Panc1 (cell line): ENCODE measurements around the gene WDR5. TPM values are rescaled to one million over a fixed set of nuclear protein-coding genes. Genes with fewer than 3 reads are reported as not detected.

Source experiments
- ATAC-seq: fragments of 200-7000 bp; cut with Tn5 transposase; 2 replicates; pipeline ENCODE4 v1.9.1; 2020; ENCODE audit warnings: mild to moderate bottlenecking, moderate library complexity
- BruUV-seq: library from RNA; stranded (reverse); fragments of 400-500 nt; replicated peaks from 2 replicates; lab custom pipeline; 2021; lab: Mats Ljungman, UMichigan
- CTCF ChIA-PET: fragments of 300-600 bp; sonication (Branson Sonifier 250); formaldehyde crosslinking; loops from one replicate; lab custom pipeline; 2022; ENCODE audit warnings: antibody characterized with exemption; lab: Charles Lee
- POLR2A ChIA-PET: fragments of 300-600 bp; sonication (Branson Sonifier 250); formaldehyde crosslinking; loops from one replicate; lab custom pipeline; 2022; ENCODE audit warnings: antibody characterized with exemption; lab: Charles Lee
- DNase-seq: peaks from one replicate; pipeline ENCODE4 v3.0.0-alpha.2; 2010; ENCODE audit warnings: low read depth, low spot score
- H3K27ac ChIP-seq: 2 replicates; pipeline ENCODE4 v1.5.1; 2011; ENCODE audit warnings: mild to moderate bottlenecking, low read length, inconsistent platforms
- H3K27me3 ChIP-seq: fragments of 200-500 bp; sonication (Bioruptor generic); 2 replicates; pipeline ENCODE4 v1.6.0; 2014; ENCODE audit warnings: low read length, inconsistent platforms; ENCODE audit not compliant: control insufficient read depth, insufficient read depth
- H3K36me3 ChIP-seq: fragments of 200-500 bp; sonication (Bioruptor generic); 2 replicates; pipeline ENCODE4 v1.5.1; 2014; ENCODE audit warnings: inconsistent platforms, mild to moderate bottlenecking, low read length, moderate library complexity; ENCODE audit not compliant: control insufficient read depth, insufficient read depth
- H3K4me1 ChIP-seq: 2 replicates; pipeline ENCODE4 v1.5.1; 2011; ENCODE audit warnings: inconsistent platforms, mild to moderate bottlenecking, low read length, moderate library complexity; ENCODE audit not compliant: control insufficient read depth, insufficient read depth
- H3K4me3 ChIP-seq, 2 experiments: 2 replicates each; pipeline ENCODE4 v1.5.1; 2011 to 2012; ENCODE audit warnings: low read depth in 2 of 2, low read length in 2 of 2, mild to moderate bottlenecking in 2 of 2, inconsistent platforms in 1 of 2, moderate library complexity in 1 of 2
- H3K9me3 ChIP-seq: fragments of 200-500 bp; sonication (Bioruptor generic); 2 replicates; pipeline ENCODE4 v1.5.1; 2014; ENCODE audit warnings: low read depth, mild to moderate bottlenecking, inconsistent platforms, low read length, moderate library complexity; ENCODE audit not compliant: control insufficient read depth, insufficient read depth
- POLR2AphosphoS5 ChIP-seq: IDR thresholded peaks from 2 replicates; pipeline ENCODE4 v1.6.1; 2012; ENCODE audit warnings: mild to moderate bottlenecking, low read depth, low read length, moderate library complexity
- SIN3A ChIP-seq: IDR thresholded peaks from 2 replicates; pipeline ENCODE4 v1.6.1; 2012; ENCODE audit warnings: low read depth, mild to moderate bottlenecking, low read length, moderate library complexity, borderline replicate concordance; ENCODE audit not compliant: insufficient read depth
- TCF7L2 ChIP-seq: IDR thresholded peaks from 2 replicates; pipeline ENCODE4 v1.6.1; 2011; ENCODE audit warnings: mild to moderate bottlenecking, low read depth, low read length, inconsistent platforms
- in situ Hi-C: cut with HindIII; loops from 2 replicates; pipeline ENCODE4 v1.10.0; 2016; ENCODE audit warnings: low sequenced_read_pairs, low pct_unique_long_range_greater_than_20kb
- intact Hi-C: fragments of 100-400 bp; cut with micrococcal nuclease; formaldehyde crosslinking; loops from one replicate; pipeline ENCODE4 v1.10.0; 2022; ENCODE audit not compliant: unreplicated experiment
- total RNA-seq: library from RNA; stranded (reverse); gene quantifications from one replicate; pipeline ENCODE4 v1.2.1, GENCODE V29; 2021; ENCODE audit not compliant: unreplicated experiment
- TF ChIP-seq, protein P1 (sequence below): fragments of 450-650 bp; IDR thresholded peaks from 2 replicates; pipeline ENCODE4 v1.5.1; 2017; ENCODE audit warnings: mild to moderate bottlenecking
- TF ChIP-seq, protein P2 (sequence below), 2 experiments: IDR thresholded peaks; 2 replicates each; pipeline ENCODE4 v1.6.1; 2011 to 2012; ENCODE audit warnings: low read depth in 2 of 2, control low read depth in 1 of 2, low read length in 1 of 2, mild to moderate bottlenecking in 1 of 2, moderate library complexity in 1 of 2; ENCODE audit not compliant: insufficient read depth in 1 of 2

The WDR5 gene
- total RNA-seq, 1 experiment from 2014 or later = 36.9 TPM

DNA sequence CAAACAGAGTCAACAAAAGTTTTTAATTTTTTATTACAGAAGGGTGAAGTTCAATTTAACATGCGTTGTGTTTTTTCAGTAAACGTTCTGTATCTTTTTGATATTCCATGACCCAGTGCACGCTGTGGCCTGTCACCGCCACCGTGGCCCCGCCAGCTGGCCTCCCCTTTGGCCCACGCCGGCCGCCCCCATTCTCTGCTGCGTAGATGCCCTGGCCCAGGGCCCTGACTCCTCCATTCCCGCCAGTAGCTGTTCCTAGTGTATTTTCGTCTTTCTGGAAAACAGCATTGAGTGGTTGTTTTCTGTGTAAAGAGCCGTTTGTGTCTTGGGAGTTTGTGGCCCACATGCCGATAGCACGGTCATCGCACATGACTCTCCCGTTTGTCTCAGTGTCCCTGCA, 22.4 kb downstream of the WDR5 start:
- BruUV-seq = TSS peak; percentile 86
- H3K27me3 ChIP-seq = no peaks in the 10 kb centered on the region
- no peaks in the 10 kb centered on the region for H3K4me1 ChIP-seq
- intact Hi-C loops = no loop called here
- peaks cover 3% of the 10 kb centered on the region; the same call in 1 of the 2 replicates for H3K36me3 ChIP-seq
- H3K27ac ChIP-seq = no peak overlapping the region
- in situ Hi-C loops = no loop called here
- TF ChIP-seq TCF7L2 (no peak), SIN3A (no peak), POLR2AphosphoS5 (no peak)
- TF ChIP-seq, protein P1, sequence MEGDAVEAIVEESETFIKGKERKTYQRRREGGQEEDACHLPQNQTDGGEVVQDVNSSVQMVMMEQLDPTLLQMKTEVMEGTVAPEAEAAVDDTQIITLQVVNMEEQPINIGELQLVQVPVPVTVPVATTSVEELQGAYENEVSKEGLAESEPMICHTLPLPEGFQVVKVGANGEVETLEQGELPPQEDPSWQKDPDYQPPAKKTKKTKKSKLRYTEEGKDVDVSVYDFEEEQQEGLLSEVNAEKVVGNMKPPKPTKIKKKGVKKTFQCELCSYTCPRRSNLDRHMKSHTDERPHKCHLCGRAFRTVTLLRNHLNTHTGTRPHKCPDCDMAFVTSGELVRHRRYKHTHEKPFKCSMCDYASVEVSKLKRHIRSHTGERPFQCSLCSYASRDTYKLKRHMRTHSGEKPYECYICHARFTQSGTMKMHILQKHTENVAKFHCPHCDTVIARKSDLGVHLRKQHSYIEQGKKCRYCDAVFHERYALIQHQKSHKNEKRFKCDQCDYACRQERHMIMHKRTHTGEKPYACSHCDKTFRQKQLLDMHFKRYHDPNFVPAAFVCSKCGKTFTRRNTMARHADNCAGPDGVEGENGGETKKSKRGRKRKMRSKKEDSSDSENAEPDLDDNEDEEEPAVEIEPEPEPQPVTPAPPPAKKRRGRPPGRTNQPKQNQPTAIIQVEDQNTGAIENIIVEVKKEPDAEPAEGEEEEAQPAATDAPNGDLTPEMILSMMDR = no peak
- TF ChIP-seq, protein P2, sequence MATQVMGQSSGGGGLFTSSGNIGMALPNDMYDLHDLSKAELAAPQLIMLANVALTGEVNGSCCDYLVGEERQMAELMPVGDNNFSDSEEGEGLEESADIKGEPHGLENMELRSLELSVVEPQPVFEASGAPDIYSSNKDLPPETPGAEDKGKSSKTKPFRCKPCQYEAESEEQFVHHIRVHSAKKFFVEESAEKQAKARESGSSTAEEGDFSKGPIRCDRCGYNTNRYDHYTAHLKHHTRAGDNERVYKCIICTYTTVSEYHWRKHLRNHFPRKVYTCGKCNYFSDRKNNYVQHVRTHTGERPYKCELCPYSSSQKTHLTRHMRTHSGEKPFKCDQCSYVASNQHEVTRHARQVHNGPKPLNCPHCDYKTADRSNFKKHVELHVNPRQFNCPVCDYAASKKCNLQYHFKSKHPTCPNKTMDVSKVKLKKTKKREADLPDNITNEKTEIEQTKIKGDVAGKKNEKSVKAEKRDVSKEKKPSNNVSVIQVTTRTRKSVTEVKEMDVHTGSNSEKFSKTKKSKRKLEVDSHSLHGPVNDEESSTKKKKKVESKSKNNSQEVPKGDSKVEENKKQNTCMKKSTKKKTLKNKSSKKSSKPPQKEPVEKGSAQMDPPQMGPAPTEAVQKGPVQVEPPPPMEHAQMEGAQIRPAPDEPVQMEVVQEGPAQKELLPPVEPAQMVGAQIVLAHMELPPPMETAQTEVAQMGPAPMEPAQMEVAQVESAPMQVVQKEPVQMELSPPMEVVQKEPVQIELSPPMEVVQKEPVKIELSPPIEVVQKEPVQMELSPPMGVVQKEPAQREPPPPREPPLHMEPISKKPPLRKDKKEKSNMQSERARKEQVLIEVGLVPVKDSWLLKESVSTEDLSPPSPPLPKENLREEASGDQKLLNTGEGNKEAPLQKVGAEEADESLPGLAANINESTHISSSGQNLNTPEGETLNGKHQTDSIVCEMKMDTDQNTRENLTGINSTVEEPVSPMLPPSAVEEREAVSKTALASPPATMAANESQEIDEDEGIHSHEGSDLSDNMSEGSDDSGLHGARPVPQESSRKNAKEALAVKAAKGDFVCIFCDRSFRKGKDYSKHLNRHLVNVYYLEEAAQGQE (IDR thresholded peaks at IDR 0.05; ENCODE audit: insufficient read depth in 1 of 2, low read depth in 2 of 2, low read length in 1 of 2) = no peak
- CTCF ChIA-PET = no interaction called here
- no peaks in the 10 kb centered on the region for H3K9me3 ChIP-seq
- H3K4me3 ChIP-seq = no peak overlapping the region
- ATAC-seq (no peak), DNase-seq (no peak)
- POLR2A ChIA-PET = no interaction called here

DNA sequence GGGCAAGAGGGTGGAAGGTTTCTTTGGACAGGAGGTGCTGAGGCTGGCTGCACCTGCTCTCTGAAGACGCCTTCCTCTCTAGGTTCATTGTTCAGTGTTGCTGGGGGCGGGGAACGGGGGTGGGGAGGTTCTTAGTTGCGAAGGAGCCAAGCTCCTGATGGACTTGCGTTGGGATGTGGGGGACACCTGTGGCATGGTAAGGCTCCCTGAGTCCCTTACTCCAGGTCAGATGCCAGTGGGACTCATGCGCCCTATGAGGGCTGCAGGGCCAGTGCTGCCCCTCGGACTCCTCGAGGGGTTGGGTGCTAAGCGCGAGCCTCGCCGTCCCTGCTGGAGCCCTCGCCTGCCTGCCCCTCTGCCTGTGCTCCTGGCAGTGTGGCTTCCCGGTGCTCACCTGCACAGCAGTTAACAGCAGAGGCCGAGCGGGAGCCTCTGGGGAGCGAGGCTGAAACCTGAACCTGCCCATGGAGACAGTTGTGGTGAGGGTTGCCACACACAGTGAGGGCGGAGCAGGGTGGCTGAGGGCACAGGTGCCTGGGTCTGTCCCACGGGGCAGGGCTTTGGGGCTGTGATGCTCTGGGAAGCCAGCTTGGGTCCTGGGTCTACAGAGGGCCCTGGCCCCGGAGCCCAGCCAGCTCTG, 23.0 kb downstream of the WDR5 start:
- TF ChIP-seq, protein P2 (IDR thresholded peaks at IDR 0.05; ENCODE audit: insufficient read depth in 1 of 2, low read depth in 2 of 2, low read length in 1 of 2) = no peak
- TF ChIP-seq TCF7L2 (no peak), POLR2AphosphoS5 (no peak), SIN3A (no peak)
- TF ChIP-seq, protein P1 = no peak
- H3K4me1 ChIP-seq = no peaks in the 10 kb centered on the region
- H3K27me3 ChIP-seq = no peaks in the 10 kb centered on the region
- no peak overlapping the region for H3K27ac ChIP-seq
- ATAC-seq = no peak
- H3K36me3 ChIP-seq = peaks cover 3% of the 10 kb centered on the region; the same call in 1 of the 2 replicates
- no peaks in the 10 kb centered on the region for H3K9me3 ChIP-seq
- ChIA-PET POLR2A (no interaction called here), CTCF (no interaction called here)
- intact Hi-C loops (no loop called here), in situ Hi-C loops (no loop called here)
- BruUV-seq = no TSS peak
- no peak overlapping the region for H3K4me3 ChIP-seq
- DNase-seq = no peak
